Thyroid gland (tissue), 4 donors: ENCODE measurements around the gene NRXN2.

ENCODE experiments used
- CTCF ChIP-seq, 6 experiments: fragments of 200-600 bp in 3 of 6; fragments of 450-650 bp in 3 of 6; sonication (generic) in 3 of 6; IDR thresholded peaks; one replicate each; pipeline ENCODE4 v1.5.1; 2016 to 2019; ENCODE audit warnings: antibody characterized with exemption in 6 of 6, mild to moderate bottlenecking in 2 of 6, inconsistent platforms in 1 of 6, moderate library complexity in 1 of 6
- POLR2A ChIP-seq, 2 donors: fragments of 450-650 bp; IDR thresholded peaks; one replicate each; pipeline ENCODE4 v1.6.1; 2017; ENCODE audit warnings: antibody characterized with exemption in 2 of 2, mild to moderate bottlenecking in 2 of 2, moderate library complexity in 1 of 2

GRCh38 chr11:64720167-64720566 is 2.8 kb downstream of the NRXN2 start:
- TF ChIP-seq POLR2A (IDR thresholded peaks at IDR 0.05) (no peak), CTCF (IDR thresholded peaks at IDR 0.05) (no peak)
